GM12801 (cell line): Measurements from ENCODE around the gene RNF169.
A peak's percentile ranks its signal among the peaks of the same experiment; 100 is the strongest.

Experiments
- CTCF ChIP-seq: IDR thresholded peaks from one replicate; pipeline ENCODE4 v1.5.1; 2011; ENCODE audit warnings: control low read depth; ENCODE audit not compliant: insufficient read length; ENCODE audit errors: extremely low read depth

The RNF169 gene

GRCh38 chr11:74720596-74721478 lies 27.8 kb upstream of the RNF169 start:
- no peak for TF ChIP-seq CTCF

GRCh38 chr11:74721479-74721835 lies 27.2 kb upstream of the RNF169 start:
- no peak for TF ChIP-seq CTCF

GRCh38 chr11:74723511-74723910 lies 25.1 kb upstream of the RNF169 start:
- TF ChIP-seq CTCF: no peak

- TF ChIP-seq CTCF: no peak
Measured at GRCh38 chr11:74725701-74726100, 22.9 kb upstream of the RNF169 start.

- peak; percentile 42 for TF ChIP-seq CTCF
Measured at GRCh38 chr11:74726547-74727182, 22.0 kb upstream of the RNF169 start.

- no peak for TF ChIP-seq CTCF
Measured at GRCh38 chr11:74729397-74729796, 19.3 kb upstream of the RNF169 start.

- no peak for TF ChIP-seq CTCF
Measured at GRCh38 chr11:74730571-74731260, 17.9 kb upstream of the RNF169 start.
